Mesothelial cell of epicardium (in vitro differentiated cells): Measurements from ENCODE around the gene DLGAP1. TPM values are rescaled to one million over a fixed set of nuclear protein-coding genes. Genes with fewer than 3 reads are reported as not detected.

Experiments used
- DNase-seq, 2 experiments: peaks; one replicate each; pipeline ENCODE4 v3.0.0; 2021; ENCODE audit warnings: low spot score in 2 of 2; ENCODE audit not compliant: unreplicated experiment in 2 of 2
- H3K27ac Mint-ChIP-seq: 2 replicates; pipeline ENCODE4 v1.8.0; 2021; ENCODE audit warnings: mixed read lengths
- H3K27me3 Mint-ChIP-seq: 2 replicates; pipeline ENCODE4 v1.8.0; 2021; ENCODE audit warnings: low read depth, mixed read lengths
- H3K36me3 Mint-ChIP-seq: 2 replicates; pipeline ENCODE4 v1.8.0; 2021; ENCODE audit warnings: mixed read lengths
- H3K4me1 Mint-ChIP-seq: 2 replicates; pipeline ENCODE4 v1.8.0; 2021; ENCODE audit warnings: mixed read lengths
- H3K4me3 Mint-ChIP-seq: 2 replicates; pipeline ENCODE4 v1.8.0; 2021; ENCODE audit warnings: mild to moderate bottlenecking, moderate library complexity, mixed read lengths
- H3K9me3 Mint-ChIP-seq: 2 replicates; pipeline ENCODE4 v1.8.0; 2021; ENCODE audit warnings: mixed read lengths
- total RNA-seq: library from RNA; stranded (reverse); gene quantifications from 3 replicates; pipeline ENCODE4 v1.2.1, GENCODE V29; 2021
- TF ChIP-seq, protein P1 (sequence below): fragments of 200-600 bp; sonication (generic); IDR thresholded peaks from one replicate; pipeline ENCODE4 v1.5.0; 2021; ENCODE audit warnings: antibody characterized with exemption; ENCODE audit not compliant: unreplicated experiment

Gene DLGAP1
- total RNA-seq, 1 donor from 2014 or later: 4.6 TPM

DNA sequence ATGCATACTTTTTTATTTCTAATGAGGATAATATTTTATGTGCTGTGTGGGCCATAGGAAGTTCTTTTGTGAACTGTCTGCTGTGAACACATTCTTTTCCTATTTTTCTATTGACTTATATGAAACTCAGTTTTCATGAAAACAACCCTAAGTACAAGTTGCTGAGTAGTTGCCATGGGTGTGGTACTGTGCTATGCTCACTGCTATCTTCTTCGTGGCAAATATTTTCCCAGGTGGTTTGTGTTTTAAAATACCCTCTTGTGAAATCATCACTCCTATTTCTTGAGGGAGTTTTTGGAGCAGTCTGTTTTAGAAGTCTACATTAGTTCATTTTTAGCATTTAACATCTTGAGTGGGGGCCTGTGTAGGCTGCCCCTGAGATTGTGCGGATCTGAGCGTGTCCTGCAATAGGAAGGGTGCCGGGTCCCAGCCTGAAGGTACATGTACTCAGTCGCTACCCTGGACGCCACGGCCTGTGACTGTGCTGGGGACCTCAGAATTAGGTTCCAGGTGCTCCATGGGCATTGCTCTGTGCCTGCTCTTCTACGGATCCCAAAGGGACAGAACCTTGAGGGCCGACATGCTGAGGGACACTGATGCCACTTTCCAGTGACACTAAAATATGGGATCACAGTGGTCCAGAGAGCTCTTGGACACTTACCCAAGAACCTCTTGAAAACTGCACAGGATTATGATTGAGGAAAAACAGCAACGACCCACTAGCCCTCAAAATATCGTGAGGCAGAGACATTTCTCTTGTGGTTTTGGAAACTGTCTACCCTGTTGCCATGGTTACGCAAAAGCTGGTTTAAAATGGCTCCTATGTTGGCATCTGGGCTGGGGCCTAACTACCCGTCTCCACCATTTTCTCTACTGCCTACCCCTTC lies 524.7 kb downstream of the DLGAP1 start:
- no peak overlapping the region for H3K4me3 Mint-ChIP-seq
- H3K4me1 Mint-ChIP-seq: peaks cover 2% of the 10 kb centered on the region
- H3K27me3 Mint-ChIP-seq: no peaks in the 10 kb centered on the region
- DNase-seq: no peak
- TF ChIP-seq, protein P1, sequence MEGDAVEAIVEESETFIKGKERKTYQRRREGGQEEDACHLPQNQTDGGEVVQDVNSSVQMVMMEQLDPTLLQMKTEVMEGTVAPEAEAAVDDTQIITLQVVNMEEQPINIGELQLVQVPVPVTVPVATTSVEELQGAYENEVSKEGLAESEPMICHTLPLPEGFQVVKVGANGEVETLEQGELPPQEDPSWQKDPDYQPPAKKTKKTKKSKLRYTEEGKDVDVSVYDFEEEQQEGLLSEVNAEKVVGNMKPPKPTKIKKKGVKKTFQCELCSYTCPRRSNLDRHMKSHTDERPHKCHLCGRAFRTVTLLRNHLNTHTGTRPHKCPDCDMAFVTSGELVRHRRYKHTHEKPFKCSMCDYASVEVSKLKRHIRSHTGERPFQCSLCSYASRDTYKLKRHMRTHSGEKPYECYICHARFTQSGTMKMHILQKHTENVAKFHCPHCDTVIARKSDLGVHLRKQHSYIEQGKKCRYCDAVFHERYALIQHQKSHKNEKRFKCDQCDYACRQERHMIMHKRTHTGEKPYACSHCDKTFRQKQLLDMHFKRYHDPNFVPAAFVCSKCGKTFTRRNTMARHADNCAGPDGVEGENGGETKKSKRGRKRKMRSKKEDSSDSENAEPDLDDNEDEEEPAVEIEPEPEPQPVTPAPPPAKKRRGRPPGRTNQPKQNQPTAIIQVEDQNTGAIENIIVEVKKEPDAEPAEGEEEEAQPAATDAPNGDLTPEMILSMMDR: no peak
- H3K9me3 Mint-ChIP-seq: no peaks in the 10 kb centered on the region
- H3K27ac Mint-ChIP-seq: no peak overlapping the region
- H3K36me3 Mint-ChIP-seq: no peaks in the 10 kb centered on the region

- Mint-ChIP-seq H3K36me3 (no peaks in the 10 kb centered on the region), H3K4me1 (no peaks in the 10 kb centered on the region), H3K27ac (no peak overlapping the region), H3K4me3 (no peak overlapping the region), H3K9me3 (no peaks in the 10 kb centered on the region), H3K27me3 (no peaks in the 10 kb centered on the region)
- TF ChIP-seq, protein P1: no peak
- no peak for DNase-seq
Measured at GRCh38 chr18:3924455-3924854, 530.7 kb downstream of the DLGAP1 start.

DNA sequence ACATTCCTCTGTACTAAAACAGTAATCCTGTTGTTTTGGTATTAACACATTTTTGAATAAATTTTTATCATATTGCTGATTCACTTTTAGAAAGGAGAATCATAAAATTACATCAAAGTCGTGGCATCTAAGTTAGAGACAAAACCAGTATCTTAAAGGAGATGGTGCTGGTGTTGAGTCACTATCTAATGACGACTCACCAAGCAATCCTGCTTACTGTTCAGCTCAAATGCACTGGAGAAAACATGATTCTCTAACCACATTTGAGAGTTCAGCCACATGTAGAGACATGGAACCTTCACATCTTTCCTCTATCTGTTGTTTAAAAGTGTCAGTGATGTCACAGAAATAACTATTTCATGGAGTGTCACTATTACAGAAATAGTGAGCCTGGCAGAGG lies 531.4 kb downstream of the DLGAP1 start:
- H3K27me3 Mint-ChIP-seq: no peaks in the 10 kb centered on the region
- H3K4me1 Mint-ChIP-seq: no peaks in the 10 kb centered on the region
- no peaks in the 10 kb centered on the region for H3K36me3 Mint-ChIP-seq
- TF ChIP-seq, protein P1: no peak
- no peak overlapping the region for H3K4me3 Mint-ChIP-seq
- DNase-seq: no peak
- no peak overlapping the region for H3K27ac Mint-ChIP-seq
- H3K9me3 Mint-ChIP-seq: no peaks in the 10 kb centered on the region

- no peak overlapping the region for H3K4me3 Mint-ChIP-seq
- TF ChIP-seq, protein P1: no peak
- H3K9me3 Mint-ChIP-seq: no peaks in the 10 kb centered on the region
- H3K36me3 Mint-ChIP-seq: no peaks in the 10 kb centered on the region
- peaks cover 5% of the 10 kb centered on the region for H3K27me3 Mint-ChIP-seq
- no peak for DNase-seq
- no peak overlapping the region for H3K27ac Mint-ChIP-seq
- no peaks in the 10 kb centered on the region for H3K4me1 Mint-ChIP-seq
Measured at GRCh38 chr18:3921826-3922225, 533.3 kb downstream of the DLGAP1 start.

DNA sequence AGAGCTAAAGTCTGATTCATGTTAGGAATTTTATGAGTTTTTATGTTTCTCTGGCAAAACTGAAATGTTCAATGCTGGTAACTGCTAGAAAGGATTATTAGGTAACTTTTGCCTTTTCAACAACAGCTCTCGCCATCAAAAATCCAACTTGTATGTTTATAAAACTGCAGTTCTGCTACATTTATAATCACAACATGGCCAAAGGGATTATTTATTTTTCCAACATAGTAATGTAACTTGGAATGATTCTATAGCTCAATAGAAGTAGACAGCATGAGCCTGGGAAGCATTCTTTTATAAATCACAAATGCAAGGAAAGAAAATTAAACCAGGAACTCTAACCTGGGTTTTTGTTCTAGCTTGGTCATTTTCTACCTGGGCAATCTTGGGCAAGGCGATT lies 534.3 kb downstream of the DLGAP1 start:
- DNase-seq: no peak
- TF ChIP-seq, protein P1: no peak
- H3K27ac Mint-ChIP-seq: no peak overlapping the region
- H3K9me3 Mint-ChIP-seq: no peaks in the 10 kb centered on the region
- H3K36me3 Mint-ChIP-seq: no peaks in the 10 kb centered on the region
- no peaks in the 10 kb centered on the region for H3K4me1 Mint-ChIP-seq
- no peak overlapping the region for H3K4me3 Mint-ChIP-seq
- H3K27me3 Mint-ChIP-seq: peaks cover 5% of the 10 kb centered on the region
